Measurements from ENCODE around the gene RND1.

DNA sequence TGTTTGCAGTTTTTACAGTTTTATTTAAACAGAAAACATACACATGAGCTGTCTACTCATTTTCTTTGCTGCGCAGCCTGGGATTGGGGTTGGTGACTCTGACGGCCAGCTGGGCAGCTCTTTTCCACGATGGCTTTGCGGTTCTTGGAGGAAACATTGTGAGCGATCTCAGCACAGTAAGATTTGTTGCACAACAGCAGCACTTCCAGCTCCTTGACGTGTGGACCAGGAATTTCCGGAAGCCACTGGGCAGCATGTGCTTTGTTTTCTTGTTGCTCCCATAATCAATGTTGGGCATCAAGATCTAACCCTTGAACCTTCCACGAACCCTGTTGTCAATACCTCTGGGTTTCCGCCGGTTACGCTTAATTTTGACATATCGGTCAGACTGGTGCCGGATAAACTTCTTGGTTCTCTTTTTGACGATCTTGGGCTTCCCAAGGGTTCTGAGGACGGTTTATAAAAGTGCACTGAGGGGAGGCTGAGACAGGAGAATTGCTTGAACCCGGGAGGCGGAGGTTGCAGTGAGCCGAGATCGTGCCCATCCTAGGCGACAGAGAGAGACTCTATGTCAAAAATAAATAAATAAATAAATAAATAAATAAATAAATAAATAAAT, 37.8 kb upstream of the RND1 start:
- TF ChIP-seq RARB (CRISPR knock-in tag; IDR thresholded peaks at IDR 0.05): no peak
- TF ChIP-seq ARNTL (CRISPR knock-in tag; IDR thresholded peaks at IDR 0.05; ENCODE audit: borderline replicate concordance, low read depth): no peak
- no peak for TF ChIP-seq CREB5 (CRISPR knock-in tag; IDR thresholded peaks at IDR 0.05; ENCODE audit: low read depth)
- no peak for TF ChIP-seq ZFP30 (CRISPR knock-in tag; IDR thresholded peaks at IDR 0.05)
- TF ChIP-seq, protein P1, sequence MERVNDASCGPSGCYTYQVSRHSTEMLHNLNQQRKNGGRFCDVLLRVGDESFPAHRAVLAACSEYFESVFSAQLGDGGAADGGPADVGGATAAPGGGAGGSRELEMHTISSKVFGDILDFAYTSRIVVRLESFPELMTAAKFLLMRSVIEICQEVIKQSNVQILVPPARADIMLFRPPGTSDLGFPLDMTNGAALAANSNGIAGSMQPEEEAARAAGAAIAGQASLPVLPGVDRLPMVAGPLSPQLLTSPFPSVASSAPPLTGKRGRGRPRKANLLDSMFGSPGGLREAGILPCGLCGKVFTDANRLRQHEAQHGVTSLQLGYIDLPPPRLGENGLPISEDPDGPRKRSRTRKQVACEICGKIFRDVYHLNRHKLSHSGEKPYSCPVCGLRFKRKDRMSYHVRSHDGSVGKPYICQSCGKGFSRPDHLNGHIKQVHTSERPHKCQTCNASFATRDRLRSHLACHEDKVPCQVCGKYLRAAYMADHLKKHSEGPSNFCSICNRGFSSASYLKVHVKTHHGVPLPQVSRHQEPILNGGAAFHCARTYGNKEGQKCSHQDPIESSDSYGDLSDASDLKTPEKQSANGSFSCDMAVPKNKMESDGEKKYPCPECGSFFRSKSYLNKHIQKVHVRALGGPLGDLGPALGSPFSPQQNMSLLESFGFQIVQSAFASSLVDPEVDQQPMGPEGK (CRISPR knock-in tag; IDR thresholded peaks at IDR 0.05; ENCODE audit: borderline replicate concordance): no peak
- no peak for TF ChIP-seq TOX (CRISPR knock-in tag; IDR thresholded peaks at IDR 0.05; ENCODE audit: borderline replicate concordance)
- no peak for TF ChIP-seq ISL1 (CRISPR knock-in tag; IDR thresholded peaks at IDR 0.05)

All from SK-N-SH treated with all-trans-retinoic acid at 6 μM for 48 hours (cell line).